CD4-positive, alpha-beta T cell treated with Interleukin-4 for 4 hours (primary cell): Measurements from ENCODE around the gene LAMTOR4.

Source experiments
- DNase-seq: peaks from one replicate; pipeline ENCODE4 v3.0.0-alpha.2; 2020

Gene LAMTOR4

GRCh38 chr7:100148559-100149328, at the start of gene LAMTOR4:
Gene LAMTOR4 (plus strand): TSS chr7:100148918. CDS start chr7:100148973, 55 bp downstream.
- DNase-seq = peak; percentile 99

- DNase-seq = no peak
These were observed 49.3 kb upstream of the LAMTOR4 start for GRCh38 chr7:100099452-100099851.

- DNase-seq = peak; percentile 83
These were observed 48.2 kb upstream of the LAMTOR4 start for GRCh38 chr7:100100420-100101015.

- DNase-seq = peak; percentile 97
These were observed 47.5 kb upstream of the LAMTOR4 start, which contains the start of the genes AP4M1 and MCM7 for GRCh38 chr7:100101016-100101862. Gene AP4M1 (plus strand): TSS chr7:100101643. CDS start chr7:100101715, 72 bp downstream. Gene MCM7 (minus strand): TSS chr7:100101397. CDS start chr7:100101294, 103 bp downstream.

- DNase-seq = no peak
These were observed 45.5 kb upstream of the LAMTOR4 start for GRCh38 chr7:100102950-100103840.

GRCh38 chr7:100105534-100105933, 43.2 kb upstream of the LAMTOR4 start:
- DNase-seq = no peak

GRCh38 chr7:100106633-100107032, 42.1 kb upstream of the LAMTOR4 start:
- no peak for DNase-seq

GRCh38 chr7:100107125-100107737, 41.5 kb upstream of the LAMTOR4 start:
- no peak for DNase-seq

GRCh38 chr7:100107890-100108289, 40.8 kb upstream of the LAMTOR4 start:
- no peak for DNase-seq

- no peak for DNase-seq
These were observed 39.1 kb upstream of the LAMTOR4 start for GRCh38 chr7:100109521-100110163.

- no peak for DNase-seq
These were observed 37.6 kb upstream of the LAMTOR4 start for GRCh38 chr7:100111156-100111555.

- no peak for DNase-seq
These were observed 36.8 kb upstream of the LAMTOR4 start for GRCh38 chr7:100111914-100112313.

- no peak for DNase-seq
These were observed 33.7 kb upstream of the LAMTOR4 start for GRCh38 chr7:100115026-100115425.

GRCh38 chr7:100118388-100119071, 30.2 kb upstream of the LAMTOR4 start:
- DNase-seq = no peak

- DNase-seq = peak; percentile 96
These were observed 29.4 kb upstream of the LAMTOR4 start, which contains the start of the genes CNPY4 and TAF6 for GRCh38 chr7:100119072-100119969. Gene CNPY4 (plus strand): TSS chr7:100119634. CDS start chr7:100119745, 111 bp downstream. Gene TAF6 (minus strand): TSS chr7:100119358. CDS start chr7:100114209, 5,149 bp downstream.

- peak; percentile 87 for DNase-seq
These were observed 28.6 kb upstream of the LAMTOR4 start for GRCh38 chr7:100119970-100120732.

GRCh38 chr7:100120733-100121036, 28.0 kb upstream of the LAMTOR4 start:
- no peak for DNase-seq

- no peak for DNase-seq
These were observed 26.7 kb upstream of the LAMTOR4 start for GRCh38 chr7:100122067-100122466.

GRCh38 chr7:100122568-100122967, 26.1 kb upstream of the LAMTOR4 start:
- DNase-seq = no peak
